Bronchial epithelial cell (primary cell): ENCODE measurements around the gene YWHAH. TPM values are rescaled to one million over a fixed set of nuclear protein-coding genes. Genes with fewer than 3 reads are reported as not detected.

Source experiments
- DNase-seq: peaks from one replicate; pipeline ENCODE4 v3.0.0-alpha.2; 2010; ENCODE audit warnings: low read depth
- FAIRE-seq: peaks from 2 replicates; lab custom pipeline; 2011; peaks lifted over from hg19 to GRCh38; lab: Jason Lieb, UNC
- H3K27me3 ChIP-seq: 2 replicates; pipeline ENCODE4 v1.5.1; 2011; ENCODE audit warnings: low read length; ENCODE audit not compliant: control insufficient read depth, insufficient read depth
- H3K36me3 ChIP-seq: 2 replicates; pipeline ENCODE4 v1.5.1; 2011; ENCODE audit warnings: low read length; ENCODE audit not compliant: control insufficient read depth, insufficient read depth
- H3K4me3 ChIP-seq: 2 replicates; pipeline ENCODE4 v1.5.1; 2011; ENCODE audit warnings: mild to moderate bottlenecking, low read depth, low read length, control low read depth
- CTCF ChIP-seq: IDR thresholded peaks from 2 replicates; pipeline ENCODE4 v1.5.1; 2011; ENCODE audit warnings: mild to moderate bottlenecking, moderate library complexity, low read length, control low read depth, inconsistent platforms; ENCODE audit not compliant: insufficient read depth, severe bottlenecking
- total RNA-seq: library from RNA; depleted of rRNA; stranded (reverse); fragments of >200 nt; gene quantifications from 2 replicates; pipeline ENCODE4 v1.2.1, GENCODE V29; 2014

The YWHAH gene
- total RNA-seq, 1 donor from 2014 or later: 61.9 TPM

GRCh38 chr22:31995046-31995445 is 50.7 kb downstream of the YWHAH start:
- FAIRE-seq: no peak
- Histone ChIP-seq H3K4me3 (no peak overlapping the region), H3K36me3 (no peaks in the 10 kb centered on the region), H3K27me3 (no peaks in the 10 kb centered on the region)
- no peak for DNase-seq
- TF ChIP-seq CTCF: no peak

- Histone ChIP-seq H3K4me3 (no peak overlapping the region), H3K27me3 (no peaks in the 10 kb centered on the region), H3K36me3 (no peaks in the 10 kb centered on the region)
- no peak for FAIRE-seq
- no peak for DNase-seq
- TF ChIP-seq CTCF: no peak
Measured at GRCh38 chr22:31995807-31996206, 51.5 kb downstream of the YWHAH start.

- H3K36me3 ChIP-seq: no peaks in the 10 kb centered on the region
- no peaks in the 10 kb centered on the region for H3K27me3 ChIP-seq
- TF ChIP-seq CTCF: no peak
- DNase-seq (no peak), FAIRE-seq (no peak)
- H3K4me3 ChIP-seq: no peak overlapping the region
Measured at GRCh38 chr22:31998784-31999385, 54.5 kb downstream of the YWHAH start.

- TF ChIP-seq CTCF: no peak
- DNase-seq: no peak
- FAIRE-seq: no peak
- H3K27me3 ChIP-seq: no peaks in the 10 kb centered on the region
- H3K4me3 ChIP-seq: no peak overlapping the region
- no peaks in the 10 kb centered on the region for H3K36me3 ChIP-seq
Measured at GRCh38 chr22:32000181-32000580, 55.8 kb downstream of the YWHAH start.

GRCh38 chr22:32005453-32005852 is 61.1 kb downstream of the YWHAH start:
- no peak for FAIRE-seq

More at GRCh38 chr22:32005453-32005852, 61.1 kb downstream of the YWHAH start:
- Histone ChIP-seq H3K36me3 (no peaks in the 10 kb centered on the region), H3K27me3 (no peaks in the 10 kb centered on the region), H3K4me3 (no peak overlapping the region)
- peak; percentile 80 for DNase-seq
- TF ChIP-seq CTCF: no peak

Other genes starting within 250 kb of the YWHAH start
- 17.4 and 21.6 TPM in 2 replicates for gene PRR14L, start 194.4 kb upstream of the YWHAH start, total RNA-seq
- gene DEPDC5, start 190.5 kb upstream of the YWHAH start, total RNA-seq: 6.8 and 8.1 TPM in 2 replicates
- gene SLC5A1, start 98.7 kb downstream of the YWHAH start, total RNA-seq: 0.26 and 0.90 TPM in 2 replicates
- gene C22orf42, start 214.8 kb downstream of the YWHAH start, total RNA-seq: not detected in 2 replicates